ENCODE data around the gene FAM13A. TPM values are rescaled to one million over a fixed set of nuclear protein-coding genes. Genes with fewer than 3 reads are reported as not detected.
"Not testable (repeated sequence)": the region's sequence is repeated elsewhere in the genome, so short reads cannot be mapped to it uniquely, and the experiment has no call there.

FAM13A gene
- total and polyA plus RNA-seq, 9 of the 15 experiments (the other 6 are each of a cell fraction or from before 2014, with no cell fraction given) = 11.3 to 23.3 (median 14.7) TPM

DNA sequence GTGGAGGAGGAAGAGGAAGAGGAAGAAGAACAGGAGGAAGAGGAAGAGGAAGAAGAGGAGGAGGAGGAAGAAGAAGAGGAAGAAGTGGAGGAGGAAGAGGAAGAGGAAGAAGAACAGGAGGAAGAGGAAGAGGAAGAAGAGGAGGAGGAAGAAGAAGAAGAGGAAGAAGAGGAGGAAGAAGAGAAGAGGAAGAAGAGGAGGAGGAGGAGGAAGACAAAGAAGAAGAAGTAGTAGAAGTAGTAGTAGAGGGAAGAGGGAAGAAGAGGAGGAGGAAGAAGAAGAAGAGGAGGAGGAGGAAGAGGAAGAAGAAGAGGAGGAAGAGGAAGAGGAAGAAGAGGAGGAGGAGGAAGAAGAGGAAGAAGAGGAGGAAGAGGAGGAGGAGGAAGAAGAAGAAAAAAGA, 143.8 kb downstream of the FAM13A start:
- H3K36me3 ChIP-seq (ENCODE audit: control insufficient read depth, insufficient read depth, low read length); H3K9me3 ChIP-seq (replicated peaks; ENCODE audit: control insufficient read depth, insufficient read depth, low read depth, low read length); H3K27ac ChIP-seq (ENCODE audit: extremely low read depth, low read depth, low read length); in situ Hi-C loops (cut with MboI); ATAC-seq; H4K20me1 ChIP-seq (replicated peaks; ENCODE audit: control insufficient read depth, insufficient read depth, low read length); H3K4me2 ChIP-seq (ENCODE audit: insufficient read depth, low read length); FAIRE-seq; H3K79me2 ChIP-seq (ENCODE audit: control insufficient read depth, insufficient read depth, low read length); H3K27me3 ChIP-seq (ENCODE audit: control insufficient read depth in 2 of 2, insufficient read depth in 2 of 2, low read length in 2 of 2); CTCF ChIA-PET (ENCODE audit: low intra/inter-chr PET ratio); H3K4me1 ChIP-seq (replicated peaks in 1 of 2; ENCODE audit: control insufficient read depth in 2 of 2, insufficient read depth in 2 of 2, low read length in 2 of 2); POLR2A ChIA-PET; H3K4me3 ChIP-seq; H3K9ac ChIP-seq (ENCODE audit: insufficient read depth in 1 of 2, low read depth in 2 of 2, low read length in 2 of 2); DNase-seq (ENCODE audit: extremely low read depth in 1 of 4, low spot score in 3 of 4); H2AFZ ChIP-seq (ENCODE audit: low read depth, low read length); BruUV-seq (replicated peaks); intact Hi-C loops (cut with micrococcal nuclease); H3K9me1 ChIP-seq (ENCODE audit: control insufficient read depth, insufficient read depth, low read length); TF ChIP-seq ETV6 (CRISPR knock-in tag; IDR thresholded peaks at IDR 0.05; ENCODE audit: borderline replicate concordance): not testable (repeated sequence)
- TF ChIP-seq, protein P1, sequence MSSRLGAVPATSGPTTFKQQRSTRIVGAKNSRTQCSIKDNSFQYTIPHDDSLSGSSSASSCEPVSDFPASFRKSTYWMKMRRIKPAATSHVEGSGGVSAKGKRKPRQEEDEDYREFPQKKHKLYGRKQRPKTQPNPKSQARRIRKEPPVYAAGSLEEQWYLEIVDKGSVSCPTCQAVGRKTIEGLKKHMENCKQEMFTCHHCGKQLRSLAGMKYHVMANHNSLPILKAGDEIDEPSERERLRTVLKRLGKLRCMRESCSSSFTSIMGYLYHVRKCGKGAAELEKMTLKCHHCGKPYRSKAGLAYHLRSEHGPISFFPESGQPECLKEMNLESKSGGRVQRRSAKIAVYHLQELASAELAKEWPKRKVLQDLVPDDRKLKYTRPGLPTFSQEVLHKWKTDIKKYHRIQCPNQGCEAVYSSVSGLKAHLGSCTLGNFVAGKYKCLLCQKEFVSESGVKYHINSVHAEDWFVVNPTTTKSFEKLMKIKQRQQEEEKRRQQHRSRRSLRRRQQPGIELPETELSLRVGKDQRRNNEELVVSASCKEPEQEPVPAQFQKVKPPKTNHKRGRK (tag; IDR thresholded peaks at IDR 0.05) = peak; percentile 63
- 0 out of 4 replicates have a peak, but pooled peaks of 1 of the 2 experiments have one; percentile 29 for TF ChIP-seq ETV6 (IDR thresholded peaks at IDR 0.05; ENCODE audit: borderline replicate concordance in 1 of 2, low read depth in 2 of 2, low read length in 1 of 2)

All from K562 (cell line).